Measurements from ENCODE around the gene SMIM15.

- TF ChIP-seq JUND (CRISPR knock-in tag; IDR thresholded peaks at IDR 0.05) (no peak), CTCF (CRISPR knock-in tag; IDR thresholded peaks at IDR 0.05) (no peak), SP4 (CRISPR knock-in tag; IDR thresholded peaks at IDR 0.05) (no peak), RAD21 (CRISPR knock-in tag; IDR thresholded peaks at IDR 0.05) (no peak), ZNF274 (CRISPR knock-in tag; IDR thresholded peaks at IDR 0.05) (no peak), ZFY (CRISPR knock-in tag; IDR thresholded peaks at IDR 0.05) (no peak)
Measured at GRCh38 chr5:61177716-61178115, 15.4 kb upstream of the SMIM15 start.
